Inflammatory macrophage treated with lipopolysaccharide for 1 hour (primary cell): Measurements from ENCODE around the gene MST1.

Experiments used
- DNase-seq, 2 donors: peaks; one replicate each; pipeline ENCODE4 v3.0.0-alpha.2; 2020 to 2022

Gene MST1

GRCh38 chr3:49673715-49674496 is 15.4 kb downstream of the MST1 start, which contains the start of gene APEH:
APEH (plus strand) TSS chr3:49674351; CDS start chr3:49674402, 51 bp downstream.
- peak; percentile 95 to 96 for DNase-seq

GRCh38 chr3:49673121-49673714 is 16.1 kb downstream of the MST1 start:
- DNase-seq: peak in 1 of 2 donors; percentile 26

- peak; percentile 25 to 71 for DNase-seq
Observed at GRCh38 chr3:49671291-49672288, 17.7 kb downstream of the MST1 start.

GRCh38 chr3:49670940-49671290 is 18.4 kb downstream of the MST1 start:
- no peak for DNase-seq

GRCh38 chr3:49669352-49669751 is 19.9 kb downstream of the MST1 start:
- DNase-seq: no peak

GRCh38 chr3:49668861-49669260 is 20.4 kb downstream of the MST1 start:
- DNase-seq: no peak

GRCh38 chr3:49668414-49668797 is 20.9 kb downstream of the MST1 start:
- no peak for DNase-seq

GRCh38 chr3:49667701-49668413 is 21.4 kb downstream of the MST1 start:
- DNase-seq: no peak

GRCh38 chr3:49666592-49666991 is 22.7 kb downstream of the MST1 start:
- no peak for DNase-seq

- no peak for DNase-seq
Observed at GRCh38 chr3:49665822-49666519, 23.3 kb downstream of the MST1 start.

- no peak for DNase-seq
Observed at GRCh38 chr3:49664300-49664699, 25.0 kb downstream of the MST1 start.

- DNase-seq: no peak
Observed at GRCh38 chr3:49663831-49664230, 25.4 kb downstream of the MST1 start.

- DNase-seq: no peak
Observed at GRCh38 chr3:49662720-49663413, 26.4 kb downstream of the MST1 start.

- no peak for DNase-seq
Observed at GRCh38 chr3:49662021-49662420, 27.3 kb downstream of the MST1 start.

- DNase-seq: no peak
Observed at GRCh38 chr3:49661281-49661680, 28.0 kb downstream of the MST1 start.

- DNase-seq: no peak
Observed at GRCh38 chr3:49659756-49660155, 29.5 kb downstream of the MST1 start.

- no peak for DNase-seq
Observed at GRCh38 chr3:49658711-49659110, 30.6 kb downstream of the MST1 start.

GRCh38 chr3:49657208-49657915 is 31.9 kb downstream of the MST1 start:
- DNase-seq: no peak

GRCh38 chr3:49656541-49657112 is 32.6 kb downstream of the MST1 start:
- no peak for DNase-seq

GRCh38 chr3:49655731-49656285 is 33.5 kb downstream of the MST1 start:
- DNase-seq: no peak
